IMR-90 (cell line): ENCODE measurements around the gene GDF15. TPM values are rescaled to one million over a fixed set of nuclear protein-coding genes. Genes with fewer than 3 reads are reported as not detected.

Experiments used
- ATAC-seq: fragments of 200-7000 bp; cut with Tn5 transposase; 2 replicates; pipeline ENCODE4 v1.9.1; 2020; ENCODE audit warnings: low read depth, mild to moderate bottlenecking, moderate library complexity
- BruUV-seq: library from RNA; stranded (reverse); fragments of 400-500 nt; replicated peaks from 2 replicates; lab custom pipeline; 2021; lab: Mats Ljungman, UMichigan
- CTCF ChIA-PET: fragments of 300-600 bp; formaldehyde crosslinking; extraction: SDS; loops from one replicate; lab custom pipeline; 2021; ENCODE audit warnings: antibody characterized with exemption; lab: Yijun Ruan, JAX
- POLR2A ChIA-PET: fragments of 300-600 bp; sonication (Branson Sonifier 250); formaldehyde crosslinking; loops from one replicate; lab custom pipeline; 2022; ENCODE audit warnings: antibody characterized with exemption; ENCODE audit not compliant: unreplicated experiment; lab: Charles Lee
- DNase-seq: peaks from one replicate; pipeline ENCODE4 v3.0.0; 2013
- H2AFZ ChIP-seq: replicated peaks from 2 replicates; pipeline ENCODE3; 2013; ENCODE audit warnings: low read length, mild to moderate bottlenecking; ENCODE audit not compliant: poor library complexity
- H2AK5ac ChIP-seq: 2 replicates; pipeline ENCODE4 v1.6.1; 2013; ENCODE audit warnings: low read depth, low read length, inconsistent platforms
- H2AK9ac ChIP-seq: replicated peaks from 2 replicates; pipeline ENCODE3; 2013; ENCODE audit warnings: mild to moderate bottlenecking, low read depth, low read length, moderate library complexity; ENCODE audit not compliant: poor library complexity
- H2BK120ac ChIP-seq: 2 replicates; pipeline ENCODE4 v1.6.1; 2013; ENCODE audit warnings: low read depth, low read length, inconsistent platforms
- H2BK15ac ChIP-seq: 3 replicates; pipeline ENCODE4 v1.6.1; 2013; ENCODE audit warnings: low read depth, low read length, inconsistent platforms
- H2BK20ac ChIP-seq: 2 replicates; pipeline ENCODE4 v1.6.1; 2013; ENCODE audit warnings: low read depth, mild to moderate bottlenecking, inconsistent platforms, low read length, moderate library complexity
- H2BK5ac ChIP-seq: 2 replicates; pipeline ENCODE4 v1.6.1; 2013; ENCODE audit warnings: mild to moderate bottlenecking, low read depth, low read length, inconsistent platforms; ENCODE audit not compliant: poor library complexity, severe bottlenecking
- H3K14ac ChIP-seq: replicated peaks from 2 replicates; pipeline ENCODE4 v1.6.1; 2013; ENCODE audit warnings: low read depth, low read length, inconsistent platforms
- H3K18ac ChIP-seq: 2 replicates; pipeline ENCODE4 v1.6.1; 2013; ENCODE audit warnings: low read depth, low read length, control low read depth
- H3K23ac ChIP-seq: 2 replicates; pipeline ENCODE4 v1.6.1; 2013; ENCODE audit warnings: low read depth, low read length, inconsistent platforms
- H3K27ac ChIP-seq: 2 replicates; pipeline ENCODE4 v1.5.1; 2013; ENCODE audit warnings: mild to moderate bottlenecking, control low read depth, low read length; ENCODE audit not compliant: insufficient read depth
- H3K27me3 ChIP-seq: 2 replicates; pipeline ENCODE4 v1.6.1; 2013; ENCODE audit warnings: low read length; ENCODE audit not compliant: control insufficient read depth, insufficient read depth
- H3K36me3 ChIP-seq: 2 replicates; pipeline ENCODE4 v1.6.1; 2013; ENCODE audit warnings: low read length, mixed read lengths; ENCODE audit not compliant: control insufficient read depth, insufficient read depth
- H3K4ac ChIP-seq: 2 replicates; pipeline ENCODE4 v1.6.1; 2013; ENCODE audit warnings: low read depth, low read length, inconsistent platforms
- H3K4me1 ChIP-seq: 2 replicates; pipeline ENCODE4 v1.6.1; 2013; ENCODE audit warnings: low read length, mixed read lengths; ENCODE audit not compliant: control insufficient read depth, insufficient read depth
- H3K4me2 ChIP-seq: 2 replicates; pipeline ENCODE4 v1.6.1; 2013; ENCODE audit warnings: low read depth, mild to moderate bottlenecking, control low read depth, low read length, moderate library complexity
- H3K4me3 ChIP-seq: 2 replicates; pipeline ENCODE4 v1.5.1; 2013; ENCODE audit warnings: low read depth, mild to moderate bottlenecking, control low read depth, low read length, moderate library complexity; ENCODE audit not compliant: insufficient read depth
- H3K56ac ChIP-seq: 2 replicates; pipeline ENCODE4 v1.6.1; 2013; ENCODE audit warnings: low read length, inconsistent platforms; ENCODE audit not compliant: insufficient read depth; ENCODE audit errors: extremely low read depth
- H3K79me1 ChIP-seq, 2 experiments: 2 replicates each; pipeline ENCODE4 v1.6.1; 2013; ENCODE audit warnings: low read length in 2 of 2, inconsistent platforms in 1 of 2, low read depth in 1 of 2
- H3K9ac ChIP-seq: 2 replicates; pipeline ENCODE4 v1.6.1; 2013; ENCODE audit warnings: low read depth, low read length, control low read depth
- H3K9me1 ChIP-seq: 2 replicates; pipeline ENCODE4 v1.6.1; 2013; ENCODE audit warnings: low read length, inconsistent platforms; ENCODE audit not compliant: insufficient read depth
- H3K9me3 ChIP-seq: 2 replicates; pipeline ENCODE4 v1.6.1; 2013; ENCODE audit warnings: low read length; ENCODE audit not compliant: control insufficient read depth, insufficient read depth
- H4K20me1 ChIP-seq: 2 replicates; pipeline ENCODE4 v1.6.1; 2013; ENCODE audit warnings: low read length, inconsistent platforms; ENCODE audit not compliant: insufficient read depth
- H4K5ac ChIP-seq: 2 replicates; pipeline ENCODE4 v1.6.1; 2013; ENCODE audit warnings: mild to moderate bottlenecking, low read depth, low read length, control low read depth
- H4K8ac ChIP-seq, 2 experiments: 2 replicates each; pipeline ENCODE4 v1.6.1; 2013; ENCODE audit warnings: low read depth in 2 of 2, low read length in 2 of 2, control low read depth in 1 of 2, inconsistent platforms in 1 of 2
- H4K91ac ChIP-seq: 2 replicates; pipeline ENCODE4 v1.6.1; 2013; ENCODE audit warnings: low read depth, low read length, inconsistent platforms; ENCODE audit not compliant: insufficient read depth
- BHLHE40 ChIP-seq: fragments of 150-350 bp; IDR thresholded peaks from 2 replicates; pipeline ENCODE4 v1.6.1; 2016; ENCODE audit warnings: mild to moderate bottlenecking, low read depth, low read length
- CEBPB ChIP-seq: IDR thresholded peaks from 2 replicates; pipeline ENCODE4 v1.6.1; 2012; ENCODE audit warnings: low read depth, low read length, improper control_type of control experiment
- FOS ChIP-seq: fragments of 150-350 bp; IDR thresholded peaks from 2 replicates; pipeline ENCODE4 v1.6.1; 2016; ENCODE audit warnings: low read depth, low read length
- MAFK ChIP-seq: IDR thresholded peaks from 2 replicates; pipeline ENCODE4 v1.6.1; 2012; ENCODE audit warnings: low read depth, low read length, improper control_type of control experiment
- MAZ ChIP-seq: IDR thresholded peaks from 2 replicates; pipeline ENCODE4 v1.6.1; 2012; ENCODE audit warnings: low read depth, mild to moderate bottlenecking, low read length, improper control_type of control experiment, moderate library complexity, borderline replicate concordance
- MXI1 ChIP-seq: IDR thresholded peaks from 2 replicates; pipeline ENCODE4 v1.6.1; 2012; ENCODE audit warnings: low read depth, mild to moderate bottlenecking, low read length, moderate library complexity, borderline replicate concordance
- NFE2L2 ChIP-seq: fragments of 150-350 bp; IDR thresholded peaks from 2 replicates; pipeline ENCODE4 v1.6.1; 2016; ENCODE audit warnings: low read depth, mild to moderate bottlenecking, low read length
- POLR2A ChIP-seq: IDR thresholded peaks from 2 replicates; pipeline ENCODE4 v1.6.1; 2012; ENCODE audit warnings: mild to moderate bottlenecking, low read depth, low read length
- RAD21 ChIP-seq: IDR thresholded peaks from 2 replicates; pipeline ENCODE4 v1.6.1; 2012; ENCODE audit warnings: low read length, improper control_type of control experiment
- RFX5 ChIP-seq: IDR thresholded peaks from 2 replicates; pipeline ENCODE4 v1.8.0; 2012; ENCODE audit warnings: low read depth, mild to moderate bottlenecking, low read length, moderate library complexity
- SMC3 ChIP-seq: fragments of 150-350 bp; IDR thresholded peaks from 2 replicates; pipeline ENCODE4 v1.6.1; 2016; ENCODE audit warnings: low read depth, mild to moderate bottlenecking, antibody characterized with exemption, low read length, moderate library complexity
- WGBS, 2 experiments: methylation state at CpG; one replicate each; pipeline versions ENCODE4 v1.1.5 to v1.1.7; 2013; ENCODE audit warnings: missing lambda C conversion rate in 2 of 2; ENCODE audit not compliant: insufficient read length in 1 of 2; ENCODE audit errors: extremely low coverage in 2 of 2; 5-methylcytosine and 5-hydroxymethylcytosine counted together
- dilution Hi-C: fragments of 300-500 bp; cut with HindIII; formaldehyde crosslinking; loops from one replicate; pipeline ENCODE4 v1.14.3; 2018; ENCODE audit warnings: low sequenced_read_pairs; ENCODE audit not compliant: unreplicated experiment
- in situ Hi-C: fragments of 300-500 bp; cut with MboI; formaldehyde crosslinking; loops from 3 replicates; pipeline ENCODE4 v1.14.3; 2019; ENCODE audit warnings: low sequenced_read_pairs, inconsistent platforms, mixed read lengths
- intact Hi-C: fragments of 100-400 bp; cut with micrococcal nuclease; formaldehyde crosslinking; loops from 2 replicates; pipeline ENCODE4 v1.10.0; 2022
- polyA plus RNA-seq, 3 experiments: library from polyadenylated mRNA; depleted of rRNA; stranded (reverse); fragments of >200 nt; gene quantifications; 2 replicates each; pipeline ENCODE4 v1.2.3, GENCODE V29; 2012; ENCODE audit warnings: low replicate concordance in 1 of 3
- total RNA-seq: library from RNA; depleted of rRNA; stranded (reverse); fragments of >200 nt; gene quantifications from 2 replicates; pipeline ENCODE4 v1.2.3, GENCODE V29; 2012
- TF ChIP-seq, protein P1 (sequence below): fragments of 150-350 bp; IDR thresholded peaks from 2 replicates; pipeline ENCODE4 v1.6.1; 2017; ENCODE audit warnings: mild to moderate bottlenecking, antibody characterized with exemption, low read length, low read depth
- TF ChIP-seq, protein P2 (sequence below): conservative IDR thresholded peaks from 2 replicates; pipeline ENCODE4 v1.5.1; 2012; ENCODE audit warnings: mild to moderate bottlenecking, low read depth, low read length, improper control_type of control experiment
- TF ChIP-seq, protein P3 (sequence below): fragments of 150-350 bp; IDR thresholded peaks from 2 replicates; pipeline ENCODE4 v1.6.1; 2016; ENCODE audit warnings: low read depth, mild to moderate bottlenecking, low read length, moderate library complexity, borderline replicate concordance

Gene GDF15
- total and polyA plus RNA-seq, 2 of the 4 experiments (the other 2 are of a cell fraction), result 5.6 to 49.8 TPM

DNA sequence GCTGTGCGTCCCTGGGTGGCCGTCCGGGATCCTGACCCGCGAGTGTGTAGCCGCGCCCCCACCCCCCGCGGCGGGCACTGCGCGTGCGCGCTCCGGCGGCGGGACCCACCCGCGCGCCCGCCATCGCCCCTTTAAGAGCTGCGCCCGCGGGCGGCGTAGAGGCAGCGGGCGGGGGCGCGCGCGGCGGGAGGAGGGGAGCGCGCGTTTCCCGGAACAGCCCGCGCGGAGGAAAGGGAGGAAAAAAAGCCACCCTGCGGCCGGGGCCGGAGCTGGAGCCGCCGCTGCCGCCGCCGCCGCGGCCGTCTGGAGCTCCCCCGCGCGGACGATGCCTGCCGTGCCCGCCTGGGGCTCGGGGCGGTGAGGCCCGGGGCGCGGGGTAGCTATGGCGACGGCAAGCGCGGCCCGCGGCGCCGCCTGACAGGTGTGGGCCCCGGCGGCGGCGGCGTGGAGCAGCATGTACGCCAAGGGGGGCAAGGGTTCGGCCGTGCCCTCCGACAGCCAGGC lies 33.3 kb downstream of the GDF15 start, which contains the start of gene SSBP4:
SSBP4 (plus strand) TSS at position 204 of the 504 bp plus-strand sequence; CDS start at position 455, 251 bp downstream.
- Histone ChIP-seq H3K79me1 (peaks cover 0 to 52% of the 10 kb centered on the region in 2 experiments), H2BK15ac (peak within 1 kb of the TSS; percentile 87; the same call in 1 of the 3 replicates), H3K4ac (peak within 1 kb of the TSS; percentile 96), H4K5ac (peak within 1 kb of the TSS; percentile 29), H4K8ac (peak within 1 kb of the TSS; percentile 88 to 100), H3K4me1 (peaks cover 37% of the 10 kb centered on the region), H3K36me3 (no peaks in the 10 kb centered on the region), H2AK9ac (peak within 1 kb of the TSS; percentile 99), H3K23ac (peak within 1 kb of the TSS; percentile 86), H4K20me1 (peaks cover 39% of the 10 kb centered on the region), H2BK5ac (peak within 1 kb of the TSS; percentile 71), H3K27ac (peak within 1 kb of the TSS; percentile 90), H3K27me3 (no peaks in the 10 kb centered on the region), H3K4me3 (peak within 1 kb of the TSS; percentile 68), H4K91ac (peak within 1 kb of the TSS; percentile 91), H3K18ac (peak within 1 kb of the TSS; percentile 22; the same call in 1 of the 2 replicates), H3K9me3 (no peaks in the 10 kb centered on the region), H2AK5ac (peak within 1 kb of the TSS; percentile 94), H3K9me1 (peaks cover 16% of the 10 kb centered on the region; the same call in 1 of the 2 replicates), H3K14ac (peak within 1 kb of the TSS; percentile 79), H2AFZ (peak within 1 kb of the TSS; percentile 97), H3K56ac (peak within 1 kb of the TSS; percentile 17; the same call in 1 of the 2 replicates), H3K9ac (peak within 1 kb of the TSS; percentile 74), H2BK120ac (peak within 1 kb of the TSS; percentile 86), H2BK20ac (peak within 1 kb of the TSS; percentile 79; the same call in 1 of the 2 replicates), H3K4me2 (peak within 1 kb of the TSS; percentile 81)
- ATAC-seq (peak; percentile 38), DNase-seq (peak; percentile 70)
- WGBS, 2 experiments, result 0% methylated on average over 25 of the region's 80 CpGs; no CpG with 5 or more reads in 1 of the 2 experiments
- in situ Hi-C loops (loop anchor here (10.0 kb wide), 2 partner anchors 224 to 304 kb away; partner anchors contain the start of gene MPV17L2), intact Hi-C loops (loop anchor here (5.0 to 10.0 kb wide), 2 partner anchors 142 to 214 kb away; partner anchors contain the start of gene RAB3A), dilution Hi-C loops (no loop called here)
- BruUV-seq, result no TSS peak
- POLR2A ChIA-PET, result no interaction called here
- CTCF ChIA-PET, result interaction anchor here (0.8 to 1.2 kb wide), 4 partner anchors 34 to 141 kb away, joined by 3 to 4 read pairs (median 4); partner anchors contain the start of gene GDF15
- TF ChIP-seq, protein P1, sequence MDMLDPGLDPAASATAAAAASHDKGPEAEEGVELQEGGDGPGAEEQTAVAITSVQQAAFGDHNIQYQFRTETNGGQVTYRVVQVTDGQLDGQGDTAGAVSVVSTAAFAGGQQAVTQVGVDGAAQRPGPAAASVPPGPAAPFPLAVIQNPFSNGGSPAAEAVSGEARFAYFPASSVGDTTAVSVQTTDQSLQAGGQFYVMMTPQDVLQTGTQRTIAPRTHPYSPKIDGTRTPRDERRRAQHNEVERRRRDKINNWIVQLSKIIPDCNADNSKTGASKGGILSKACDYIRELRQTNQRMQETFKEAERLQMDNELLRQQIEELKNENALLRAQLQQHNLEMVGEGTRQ, result no peak
- TF ChIP-seq, protein P2, sequence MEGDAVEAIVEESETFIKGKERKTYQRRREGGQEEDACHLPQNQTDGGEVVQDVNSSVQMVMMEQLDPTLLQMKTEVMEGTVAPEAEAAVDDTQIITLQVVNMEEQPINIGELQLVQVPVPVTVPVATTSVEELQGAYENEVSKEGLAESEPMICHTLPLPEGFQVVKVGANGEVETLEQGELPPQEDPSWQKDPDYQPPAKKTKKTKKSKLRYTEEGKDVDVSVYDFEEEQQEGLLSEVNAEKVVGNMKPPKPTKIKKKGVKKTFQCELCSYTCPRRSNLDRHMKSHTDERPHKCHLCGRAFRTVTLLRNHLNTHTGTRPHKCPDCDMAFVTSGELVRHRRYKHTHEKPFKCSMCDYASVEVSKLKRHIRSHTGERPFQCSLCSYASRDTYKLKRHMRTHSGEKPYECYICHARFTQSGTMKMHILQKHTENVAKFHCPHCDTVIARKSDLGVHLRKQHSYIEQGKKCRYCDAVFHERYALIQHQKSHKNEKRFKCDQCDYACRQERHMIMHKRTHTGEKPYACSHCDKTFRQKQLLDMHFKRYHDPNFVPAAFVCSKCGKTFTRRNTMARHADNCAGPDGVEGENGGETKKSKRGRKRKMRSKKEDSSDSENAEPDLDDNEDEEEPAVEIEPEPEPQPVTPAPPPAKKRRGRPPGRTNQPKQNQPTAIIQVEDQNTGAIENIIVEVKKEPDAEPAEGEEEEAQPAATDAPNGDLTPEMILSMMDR, result peak; percentile 50
- no peak for TF ChIP-seq NFE2L2
- TF ChIP-seq BHLHE40, result no peak
- TF ChIP-seq RFX5, result no peak
- TF ChIP-seq, protein P3, sequence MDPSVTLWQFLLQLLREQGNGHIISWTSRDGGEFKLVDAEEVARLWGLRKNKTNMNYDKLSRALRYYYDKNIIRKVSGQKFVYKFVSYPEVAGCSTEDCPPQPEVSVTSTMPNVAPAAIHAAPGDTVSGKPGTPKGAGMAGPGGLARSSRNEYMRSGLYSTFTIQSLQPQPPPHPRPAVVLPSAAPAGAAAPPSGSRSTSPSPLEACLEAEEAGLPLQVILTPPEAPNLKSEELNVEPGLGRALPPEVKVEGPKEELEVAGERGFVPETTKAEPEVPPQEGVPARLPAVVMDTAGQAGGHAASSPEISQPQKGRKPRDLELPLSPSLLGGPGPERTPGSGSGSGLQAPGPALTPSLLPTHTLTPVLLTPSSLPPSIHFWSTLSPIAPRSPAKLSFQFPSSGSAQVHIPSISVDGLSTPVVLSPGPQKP, result no peak
- TF ChIP-seq MXI1, result peak; percentile 85; the same call in 1 of the 2 replicates
- no peak for TF ChIP-seq CEBPB
- no peak for TF ChIP-seq FOS
- TF ChIP-seq RAD21, result peak; percentile 24
- TF ChIP-seq SMC3, result peak; percentile 6; the same call in 1 of the 2 replicates
- TF ChIP-seq MAFK, result no peak
- peak; percentile 82; the same call in 1 of the 2 replicates for TF ChIP-seq MAZ
- TF ChIP-seq POLR2A, result peak; percentile 38
